ENCODE results near the gene ZNF45. TPM values are rescaled to one million over a fixed set of nuclear protein-coding genes. Genes with fewer than 3 reads are reported as not detected.

Gene ZNF45
- total RNA-seq, 4 donors from 2014 or later = 17.4 to 19.7 (median 18.3) TPM

GRCh38 chr19:43913383-43913782, 21.7 kb downstream of the ZNF45 start:
- TF ChIP-seq CTCF (IDR thresholded peaks at IDR 0.05) (no peak), POLR2A (IDR thresholded peaks at IDR 0.05) (no peak)
- peaks cover 50% of the 10 kb centered on the region in 2 donors for H3K36me3 ChIP-seq
- no peaks in the 10 kb centered on the region for H3K4me1 ChIP-seq
- 97 to 99% methylated on average over 7 of the region's 7 CpGs for WGBS, 2 donors
- H3K9me3 ChIP-seq = no peaks in the 10 kb centered on the region
- H3K4me3 ChIP-seq (replicated peaks in 1 of 3) = no peak overlapping the region
- intact Hi-C loops (cut with DNase I) = no loop called here
- H3K27ac ChIP-seq = no peak overlapping the region
- no peaks in the 10 kb centered on the region for H3K27me3 ChIP-seq
- DNase-seq = no peak

- Histone ChIP-seq H3K27ac (no peak overlapping the region), H3K4me1 (no peaks in the 10 kb centered on the region), H3K9me3 (no peaks in the 10 kb centered on the region), H3K27me3 (no peaks in the 10 kb centered on the region), H3K36me3 (peaks cover 25% of the 10 kb centered on the region in 2 donors), H3K4me3 (replicated peaks in 1 of 3) (no peak overlapping the region)
- no peak for TF ChIP-seq CTCF (IDR thresholded peaks at IDR 0.05)
- TF ChIP-seq POLR2A (IDR thresholded peaks at IDR 0.05) = no peak
- DNase-seq = no peak
- intact Hi-C loops (cut with DNase I) = no loop called here
Observed at GRCh38 chr19:43910884-43911283, 24.2 kb downstream of the ZNF45 start.

- H3K27me3 ChIP-seq = no peaks in the 10 kb centered on the region
- H3K27ac ChIP-seq = no peak overlapping the region
- H3K36me3 ChIP-seq = peaks cover 2 to 3% of the 10 kb centered on the region in 2 donors
- H3K9me3 ChIP-seq = no peaks in the 10 kb centered on the region
- DNase-seq = no peak
- H3K4me3 ChIP-seq (replicated peaks in 1 of 3) = no peak overlapping the region
- 95% methylated on average over 1 of the region's 1 CpG for WGBS, 2 donors
- intact Hi-C loops (cut with DNase I) = loop anchor here (10.0 kb wide), 1 partner anchor 56 kb away; no protein-coding TSS in a partner anchor
- no peaks in the 10 kb centered on the region for H3K4me1 ChIP-seq
- no peak for TF ChIP-seq POLR2A (IDR thresholded peaks at IDR 0.05)
- TF ChIP-seq CTCF (IDR thresholded peaks at IDR 0.05) = no peak
Observed at GRCh38 chr19:43908659-43909058, 26.4 kb downstream of the ZNF45 start.

GRCh38 chr19:43906774-43907173, 28.3 kb downstream of the ZNF45 start:
- 96 to 99% methylated on average over 2 of the region's 2 CpGs for WGBS, 2 donors
- Histone ChIP-seq H3K4me3 (replicated peaks in 1 of 3) (no peak overlapping the region), H3K27ac (no peak overlapping the region), H3K9me3 (no peaks in the 10 kb centered on the region), H3K4me1 (no peaks in the 10 kb centered on the region), H3K36me3 (no peaks in the 10 kb centered on the region), H3K27me3 (no peaks in the 10 kb centered on the region)
- intact Hi-C loops (cut with DNase I) = loop anchor here (10.0 kb wide), 1 partner anchor 58 kb away; no protein-coding TSS in a partner anchor
- TF ChIP-seq CTCF (IDR thresholded peaks at IDR 0.05) = no peak
- no peak for TF ChIP-seq POLR2A (IDR thresholded peaks at IDR 0.05)
- no peak for DNase-seq

- no peak for DNase-seq
- Histone ChIP-seq H3K27me3 (no peaks in the 10 kb centered on the region), H3K4me3 (replicated peaks in 1 of 3) (no peak overlapping the region), H3K4me1 (no peaks in the 10 kb centered on the region), H3K36me3 (no peaks in the 10 kb centered on the region), H3K9me3 (no peaks in the 10 kb centered on the region), H3K27ac (no peak overlapping the region)
- WGBS, 2 donors = 98 to 99% methylated on average over 5 of the region's 5 CpGs
- intact Hi-C loops (cut with DNase I) = loop anchor here (10.0 kb wide), 1 partner anchor 59 kb away; no protein-coding TSS in a partner anchor
- TF ChIP-seq CTCF (IDR thresholded peaks at IDR 0.05) (no peak), POLR2A (IDR thresholded peaks at IDR 0.05) (no peak)
Observed at GRCh38 chr19:43905897-43906296, 29.2 kb downstream of the ZNF45 start.
